ENCODE measurements around the gene DPH1.
"Not testable (repeated sequence)": the region's sequence is repeated elsewhere in the genome, so short reads cannot be mapped to it uniquely, and the experiment has no call there.

The DPH1 gene

DNA sequence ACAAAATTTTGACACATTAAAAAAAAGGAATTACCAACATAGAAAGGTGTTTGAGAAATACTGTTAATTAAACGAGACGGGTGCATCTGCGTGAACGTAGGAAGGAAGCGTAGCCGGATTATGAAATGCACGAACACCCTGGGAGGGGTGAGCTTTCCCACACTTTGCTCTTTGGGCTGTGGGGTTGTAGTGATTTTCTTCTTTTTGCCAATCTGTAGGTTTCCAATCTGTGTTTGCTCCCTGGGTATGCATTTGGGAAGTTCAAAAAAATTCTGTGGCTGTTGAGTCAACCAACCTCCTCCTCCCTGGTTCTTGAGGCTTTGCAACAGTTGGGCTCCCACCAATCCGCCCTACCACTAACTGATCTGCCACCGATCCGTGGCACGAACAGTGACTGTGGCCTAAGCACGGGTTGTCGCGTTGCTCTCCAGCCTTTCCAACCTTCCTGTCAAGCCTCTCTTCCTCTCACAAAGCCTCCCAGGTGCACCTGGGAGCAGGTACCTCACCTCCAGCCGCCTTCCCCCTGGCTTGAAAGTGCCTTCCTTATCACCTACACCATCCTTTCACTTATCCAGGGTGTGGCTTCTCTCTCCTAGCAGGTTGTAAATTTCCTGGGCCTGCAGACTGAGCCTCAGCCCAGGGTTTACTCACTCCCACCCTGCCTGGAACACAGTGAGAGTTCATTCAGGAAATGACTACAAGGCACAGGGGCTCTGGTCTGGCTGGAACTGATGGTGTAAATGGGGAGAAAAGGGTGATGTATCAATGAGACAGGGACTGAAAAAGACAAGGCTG is 21.4 kb upstream of the DPH1 start:
- no peak for DNase-seq (ENCODE audit: low read depth in 3 of 3)

DNA sequence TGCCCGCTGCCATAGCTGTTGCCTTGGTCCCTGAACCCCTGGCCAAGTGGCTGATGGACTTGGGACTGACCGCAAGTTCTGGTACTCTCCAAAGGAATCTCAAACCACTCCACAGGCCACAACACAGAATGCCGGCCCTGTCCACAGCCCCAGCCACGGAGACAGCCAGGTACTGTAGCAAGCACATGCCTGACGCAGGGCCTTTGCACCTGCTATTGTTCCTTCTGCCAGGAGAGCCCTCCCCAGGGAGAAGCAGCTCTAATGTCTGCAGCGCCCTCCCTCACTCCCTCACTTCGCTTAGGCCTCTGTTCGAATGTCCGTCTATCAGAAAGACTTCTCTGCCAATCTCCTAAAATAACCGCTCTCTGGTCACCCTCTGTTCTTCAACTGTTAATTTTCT is 20.2 kb upstream of the DPH1 start:
- DNase-seq (ENCODE audit: low read depth in 3 of 3), result no peak

DNA sequence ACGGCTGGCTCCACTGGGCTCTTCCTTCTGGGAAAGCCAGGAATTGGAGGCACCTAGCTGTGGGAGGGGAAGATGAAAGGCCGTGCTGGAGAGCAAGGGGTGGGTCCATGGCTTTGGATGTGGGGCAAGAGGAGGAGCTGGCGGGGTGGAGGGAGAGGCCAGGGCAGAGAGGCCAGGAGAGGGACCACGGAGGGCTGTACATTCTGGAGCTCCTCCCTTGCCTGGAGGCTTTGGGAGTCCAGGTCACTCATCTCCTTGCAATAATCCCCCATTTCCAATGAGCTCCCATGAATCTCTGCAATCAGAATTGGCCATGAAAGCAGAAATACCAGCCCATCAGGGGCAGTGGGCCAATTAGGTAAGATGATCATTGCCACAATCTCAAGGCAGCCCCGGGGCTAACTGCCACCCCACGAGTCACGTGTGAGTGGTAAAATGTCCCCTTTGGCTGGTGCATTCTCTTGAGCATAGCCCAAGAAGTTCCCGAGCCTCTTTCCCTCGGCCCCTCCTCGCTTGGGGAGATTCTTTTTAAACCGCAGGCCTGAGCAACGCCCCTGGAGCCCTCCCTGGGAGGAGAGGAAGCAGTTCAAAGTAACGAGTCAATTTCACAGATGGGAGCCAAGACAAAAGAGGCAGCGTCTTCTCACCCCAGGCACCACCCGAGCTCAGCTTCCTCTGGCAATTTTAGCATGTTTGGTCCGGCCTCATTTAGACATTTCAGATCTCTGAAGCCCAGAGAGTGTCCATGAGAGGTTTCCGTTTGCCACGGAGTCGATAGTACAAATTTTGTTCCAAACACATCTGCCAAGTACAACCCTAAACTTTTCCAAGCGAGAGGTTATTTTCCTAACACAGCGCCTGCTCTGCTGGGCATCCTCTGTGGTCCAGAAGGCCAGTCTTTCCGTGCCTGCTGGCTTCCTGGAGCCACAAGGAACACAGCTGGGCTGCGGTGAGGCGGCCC is 18.3 kb upstream of the DPH1 start:
- DNase-seq (ENCODE audit: low read depth in 3 of 3), result no peak

DNA sequence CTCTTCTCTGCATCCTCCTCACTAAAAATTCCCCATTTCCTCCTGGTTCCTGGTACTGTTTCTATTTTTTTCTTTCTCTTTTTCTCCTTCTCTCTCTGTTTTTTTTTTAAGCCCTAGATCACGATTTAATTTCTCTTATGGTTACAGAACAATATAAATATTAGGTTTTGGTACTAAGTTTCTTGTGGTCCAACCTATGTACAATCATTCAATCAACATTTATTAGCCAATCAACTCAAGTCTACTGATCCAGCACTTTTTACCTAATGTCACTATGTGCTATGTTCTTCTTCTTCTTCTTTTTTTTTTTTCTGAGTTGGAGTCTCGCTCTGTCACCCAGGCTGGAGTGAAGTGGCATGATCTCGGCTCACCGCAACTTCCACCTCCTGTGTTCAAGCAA is 17.5 kb upstream of the DPH1 start:
- DNase-seq (ENCODE audit: low read depth in 3 of 3), result no peak

DNA sequence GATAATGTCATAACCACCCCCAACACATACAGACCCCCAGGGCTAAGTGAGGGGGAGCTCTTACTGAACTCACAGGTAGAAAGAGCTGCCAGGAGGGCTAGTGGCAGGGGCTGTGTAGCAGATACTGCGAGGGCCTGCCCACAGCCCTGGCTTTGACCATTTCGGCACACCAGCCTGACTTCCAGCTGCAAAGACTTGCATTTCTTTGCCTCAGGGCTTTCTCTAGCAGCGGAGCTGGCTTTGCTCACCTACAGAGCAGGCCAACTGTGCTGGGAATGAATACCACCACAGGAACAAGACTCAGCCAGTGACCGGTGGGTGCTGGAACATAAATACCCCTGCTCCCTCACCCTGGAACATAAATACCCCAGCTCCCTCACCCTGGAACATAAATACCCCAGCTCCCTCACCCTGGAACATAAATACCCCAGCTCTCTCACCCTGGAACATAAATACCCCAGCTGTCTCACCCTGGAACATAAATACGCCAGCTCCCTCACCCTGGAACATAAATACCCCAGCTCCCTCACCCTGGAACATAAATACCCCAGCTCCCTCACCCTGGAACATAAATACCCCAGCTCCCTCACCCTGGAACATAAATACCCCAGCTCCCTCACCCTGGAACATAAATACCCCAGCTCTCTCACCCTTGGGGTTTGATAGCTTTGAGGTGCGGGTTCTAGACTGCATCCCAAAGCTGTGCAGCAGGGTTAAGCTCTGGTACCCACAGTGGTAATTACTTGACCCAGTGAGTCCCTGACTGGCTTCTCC is 16.5 kb upstream of the DPH1 start:
- DNase-seq (ENCODE audit: low read depth in 3 of 3), result not testable (repeated sequence)

DNA sequence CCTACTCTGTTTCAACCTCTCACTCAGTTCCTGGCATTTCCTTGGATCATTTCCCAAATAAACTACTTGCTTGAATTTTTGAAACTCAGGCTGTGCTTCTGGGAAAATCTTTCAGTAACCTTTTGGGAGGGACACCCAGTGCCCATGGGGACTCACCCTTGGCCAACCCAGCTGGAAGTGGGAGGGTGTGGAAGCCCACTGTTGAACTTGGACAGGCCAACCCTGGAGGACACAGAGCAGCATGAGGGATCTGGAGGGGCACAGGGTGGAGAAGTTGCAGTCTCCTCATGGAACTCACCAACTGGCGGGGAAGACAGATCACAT is 16.0 kb upstream of the DPH1 start:
- no peak for DNase-seq (ENCODE audit: low read depth in 3 of 3)

DNA sequence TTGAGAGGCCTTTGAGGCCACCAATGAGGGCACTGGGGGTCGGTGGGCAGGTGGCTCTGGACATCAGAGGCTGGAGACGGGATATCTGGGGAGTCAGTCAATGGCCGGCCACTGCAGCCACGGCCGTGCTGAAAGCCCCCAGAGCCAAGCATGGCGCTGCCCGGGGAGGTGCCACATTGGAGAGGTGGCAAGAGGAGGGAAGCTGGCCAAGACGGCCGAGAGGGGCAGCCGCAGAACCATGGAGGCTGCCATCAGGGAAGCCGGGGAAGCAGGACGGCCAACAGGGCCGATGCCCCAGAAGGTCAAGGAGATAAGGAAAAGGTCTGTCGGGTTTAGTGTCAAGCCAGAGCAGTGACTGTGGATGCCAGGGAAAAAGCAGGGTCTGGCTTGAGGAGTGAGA is 14.6 kb upstream of the DPH1 start:
- DNase-seq (ENCODE audit: low read depth in 3 of 3), result no peak

DNA sequence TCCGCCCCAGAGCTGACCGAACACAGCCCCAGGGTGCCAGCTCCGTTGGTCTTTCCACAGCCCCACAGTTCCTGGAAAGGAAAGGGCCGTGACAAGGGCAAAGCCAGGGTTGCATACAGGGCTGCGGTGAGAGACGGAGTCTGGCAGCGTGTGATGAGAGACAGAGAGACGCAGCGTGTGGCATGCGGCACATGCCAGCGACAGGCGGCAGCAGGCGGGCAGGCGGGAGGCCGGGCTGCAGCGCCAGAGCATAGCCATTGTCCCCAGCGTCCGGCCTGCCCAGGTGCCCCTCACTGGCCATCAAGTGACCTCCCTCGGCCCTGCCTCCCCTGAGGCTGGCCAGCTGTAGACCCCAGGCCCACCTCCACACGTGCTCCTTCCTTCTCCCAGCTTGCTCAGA is 13.5 kb upstream of the DPH1 start:
- DNase-seq (ENCODE audit: low read depth in 3 of 3), result no peak

DNA sequence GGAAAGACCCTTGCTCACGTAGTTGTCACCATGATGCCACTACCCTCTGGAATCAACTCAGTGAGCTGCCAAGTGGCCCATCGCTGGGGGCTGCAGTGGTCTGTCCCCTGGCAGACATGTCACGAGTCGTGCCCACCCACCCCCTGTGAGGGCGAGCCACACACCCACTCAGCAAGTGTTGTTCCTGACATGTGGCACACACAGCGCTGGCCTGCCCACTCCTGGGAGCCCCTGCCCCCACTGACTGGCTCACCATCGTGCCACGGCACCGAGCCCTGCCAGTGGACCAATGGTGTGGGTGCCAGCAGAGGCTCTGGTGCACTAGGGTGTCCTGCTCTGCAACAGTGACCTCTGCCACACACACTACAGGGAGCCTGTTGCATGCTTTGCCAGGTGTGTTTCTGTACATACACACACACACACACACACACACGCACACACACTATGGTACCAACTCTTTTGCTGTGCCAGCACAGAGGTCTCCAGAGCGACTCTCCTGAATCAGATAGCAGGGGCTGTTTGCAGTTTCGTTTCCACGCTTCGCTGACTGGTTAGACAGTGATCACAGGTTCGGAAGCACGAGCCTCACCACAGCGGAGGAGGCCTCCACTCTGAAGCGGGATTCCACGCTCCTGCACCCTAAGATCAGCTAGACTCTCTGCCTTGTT is 12.5 kb upstream of the DPH1 start:
- DNase-seq (ENCODE audit: low read depth in 3 of 3), result no peak

DNA sequence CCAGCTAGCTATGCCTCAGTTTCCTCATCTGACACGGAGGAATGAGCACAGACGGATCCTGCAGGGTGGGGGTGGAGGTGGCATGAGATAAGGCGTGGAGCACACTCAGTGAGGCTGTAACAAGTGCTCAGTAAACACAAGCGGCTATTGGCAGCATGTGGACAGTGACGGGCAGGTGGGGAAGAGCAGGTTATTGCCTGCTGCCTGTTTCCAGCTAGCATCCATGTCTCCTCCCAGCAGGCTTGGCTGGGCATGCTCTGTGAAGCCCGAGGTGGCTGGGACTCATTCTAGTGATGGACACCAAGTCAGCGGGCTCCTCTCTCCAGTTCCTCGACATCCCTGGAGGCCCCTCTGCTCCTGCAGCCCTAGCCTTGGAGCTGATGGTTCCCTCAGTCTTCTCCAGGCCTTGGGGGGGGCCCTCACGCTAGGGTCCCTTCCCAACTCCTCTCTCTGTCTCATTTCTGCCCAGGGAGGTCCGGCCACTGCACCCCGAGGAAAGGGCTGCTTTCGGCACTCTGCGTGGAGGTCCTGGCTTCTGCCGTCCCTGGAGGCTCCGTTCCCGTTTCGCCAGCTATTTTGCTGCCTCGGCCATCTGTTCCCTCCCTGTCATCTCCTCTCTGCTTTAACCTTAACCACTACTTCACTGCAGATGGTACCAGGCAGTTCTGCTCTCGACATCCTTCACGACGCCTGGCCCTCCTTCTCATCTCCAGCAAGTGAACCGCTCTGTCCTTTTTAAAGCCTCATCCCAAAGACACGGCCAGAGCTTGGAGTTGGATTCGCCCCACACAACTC is 11.0 kb upstream of the DPH1 start:
- DNase-seq (ENCODE audit: low read depth in 3 of 3), result no peak

DNA sequence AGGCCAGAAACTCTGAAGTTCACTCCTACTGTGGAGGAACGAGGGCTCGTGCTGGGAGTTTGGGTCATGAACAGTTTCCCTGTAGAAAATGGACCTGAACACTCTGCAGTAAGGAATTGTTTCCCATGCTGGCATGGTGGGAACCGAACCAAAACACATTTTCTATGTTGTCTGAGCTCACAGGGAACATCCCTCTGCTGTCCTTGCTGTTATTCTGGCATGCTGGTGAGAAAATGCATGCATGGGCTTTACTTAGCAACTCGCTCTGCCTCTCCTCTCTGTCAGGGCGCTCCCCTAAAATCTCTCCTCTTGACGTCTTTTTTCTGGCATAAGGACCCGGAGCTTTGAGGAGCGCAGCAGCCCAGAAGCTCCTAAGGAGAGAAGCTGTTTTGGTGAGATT is 10.2 kb upstream of the DPH1 start:
- no peak for DNase-seq (ENCODE audit: low read depth in 3 of 3)

DNA sequence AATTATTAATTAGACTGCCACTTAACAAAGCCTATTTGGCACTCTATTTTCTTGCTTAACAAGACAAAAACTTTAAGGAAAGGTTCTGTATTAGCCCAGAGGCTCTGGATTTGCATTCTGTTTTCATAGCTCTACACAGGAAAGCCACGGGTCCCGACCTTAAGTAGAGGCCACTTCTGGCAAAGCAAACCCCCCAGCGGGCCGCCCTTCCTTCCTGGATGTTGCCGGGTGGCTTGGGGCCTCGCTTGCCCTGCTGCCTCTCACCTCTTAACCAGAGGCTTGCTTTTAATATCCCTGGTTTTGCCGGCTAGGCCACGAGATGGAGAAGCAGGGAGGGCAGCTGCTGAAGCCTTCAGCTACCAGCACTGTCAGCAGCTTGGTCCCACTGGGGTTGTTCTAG is 9.2 kb upstream of the DPH1 start:
- no peak for DNase-seq (ENCODE audit: low read depth in 3 of 3)

DNA sequence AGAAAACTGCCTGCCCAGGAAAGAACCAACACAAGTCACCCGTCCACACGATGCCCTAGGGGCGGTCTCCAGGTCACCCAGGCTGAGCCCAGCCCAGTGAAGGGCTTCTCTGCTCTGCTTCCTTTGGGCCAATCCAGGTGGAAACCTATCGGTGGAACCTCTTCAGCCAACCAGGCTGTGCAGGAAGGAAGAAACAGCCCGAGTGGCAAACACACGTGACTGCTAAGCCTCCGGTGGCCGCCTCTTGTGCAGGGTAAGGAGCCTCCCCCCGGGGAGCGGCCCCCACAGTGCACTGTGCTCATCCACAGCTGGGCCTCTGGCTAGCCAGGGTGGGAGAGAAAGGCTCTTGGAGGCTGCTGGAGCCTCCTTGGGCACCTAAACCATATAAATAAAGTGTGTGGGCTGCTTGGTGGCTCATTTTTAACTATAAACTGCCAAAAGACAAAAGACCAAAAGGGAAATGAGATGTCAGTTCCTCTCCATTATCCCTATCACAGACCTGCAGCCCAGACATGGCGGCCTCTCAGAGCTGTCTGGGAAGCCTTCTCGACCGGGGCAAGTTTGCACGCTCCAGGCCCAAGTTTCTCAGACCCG is 7.2 kb upstream of the DPH1 start:
- no peak for DNase-seq (ENCODE audit: low read depth in 3 of 3)

DNA sequence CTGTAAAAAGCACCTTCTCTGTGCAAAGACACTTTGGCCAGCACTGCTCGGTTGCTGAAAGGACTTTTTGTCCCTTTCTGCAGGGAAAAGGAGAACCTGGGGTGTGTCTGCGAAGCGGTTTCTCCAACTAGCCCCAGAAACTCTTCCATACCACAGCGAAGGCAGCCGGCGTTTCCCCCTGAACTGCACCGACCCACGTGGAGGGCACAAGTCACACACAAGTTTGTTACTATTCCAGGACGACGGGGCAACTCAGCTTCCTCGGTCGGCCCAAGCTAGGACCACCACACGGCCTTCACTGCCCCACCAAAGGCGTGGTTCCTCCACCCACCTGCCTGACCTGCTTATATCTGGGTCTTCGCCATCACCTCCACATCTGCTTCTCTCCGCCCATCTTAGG is 6.7 kb upstream of the DPH1 start:
- no peak for DNase-seq (ENCODE audit: low read depth in 3 of 3)

DNA sequence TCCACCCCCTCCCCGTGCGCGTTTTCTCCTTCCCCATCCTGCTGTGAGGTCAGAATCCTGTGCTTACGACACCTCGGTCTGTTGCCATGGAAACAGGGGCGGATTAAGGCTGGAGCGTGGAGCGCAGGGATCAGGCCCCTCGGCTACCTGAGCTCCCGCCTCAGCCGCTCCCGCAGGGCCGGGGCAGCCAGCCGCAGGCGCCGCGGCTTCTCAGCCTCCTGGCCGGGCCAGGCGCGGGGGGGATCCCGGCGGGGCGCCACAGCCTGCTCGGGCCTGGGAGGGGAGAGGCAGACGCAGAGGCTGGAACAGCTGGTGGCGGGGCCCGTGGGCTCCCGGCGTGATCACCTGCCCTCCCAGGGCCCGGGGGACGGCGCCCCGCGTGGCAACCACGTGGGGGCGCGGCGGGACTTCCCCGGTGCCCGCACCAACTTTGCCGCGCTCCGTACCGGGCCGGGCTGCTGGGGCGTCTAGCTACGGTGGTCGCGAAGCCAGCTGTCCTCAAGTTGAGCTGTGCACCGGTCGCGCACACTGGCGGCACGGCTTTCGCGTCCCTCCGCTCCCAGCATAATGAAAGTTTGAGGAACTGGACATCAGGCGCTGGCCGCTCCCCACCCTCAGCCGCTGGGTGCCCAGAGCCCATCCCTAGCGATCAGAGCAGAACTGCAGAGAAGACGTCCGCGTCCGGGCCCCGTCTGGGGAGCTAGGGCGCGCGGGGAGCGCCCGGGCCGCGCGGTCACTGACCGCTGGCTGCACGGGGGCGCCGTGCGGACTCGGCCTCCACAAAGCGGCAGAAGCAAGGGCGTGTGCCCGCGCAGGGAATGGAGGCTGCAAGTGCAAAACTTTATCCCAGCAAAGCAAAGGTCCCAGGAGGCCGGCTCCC is 6.0 kb upstream of the DPH1 start:
- no peak for DNase-seq (ENCODE audit: low read depth in 3 of 3)

DNA sequence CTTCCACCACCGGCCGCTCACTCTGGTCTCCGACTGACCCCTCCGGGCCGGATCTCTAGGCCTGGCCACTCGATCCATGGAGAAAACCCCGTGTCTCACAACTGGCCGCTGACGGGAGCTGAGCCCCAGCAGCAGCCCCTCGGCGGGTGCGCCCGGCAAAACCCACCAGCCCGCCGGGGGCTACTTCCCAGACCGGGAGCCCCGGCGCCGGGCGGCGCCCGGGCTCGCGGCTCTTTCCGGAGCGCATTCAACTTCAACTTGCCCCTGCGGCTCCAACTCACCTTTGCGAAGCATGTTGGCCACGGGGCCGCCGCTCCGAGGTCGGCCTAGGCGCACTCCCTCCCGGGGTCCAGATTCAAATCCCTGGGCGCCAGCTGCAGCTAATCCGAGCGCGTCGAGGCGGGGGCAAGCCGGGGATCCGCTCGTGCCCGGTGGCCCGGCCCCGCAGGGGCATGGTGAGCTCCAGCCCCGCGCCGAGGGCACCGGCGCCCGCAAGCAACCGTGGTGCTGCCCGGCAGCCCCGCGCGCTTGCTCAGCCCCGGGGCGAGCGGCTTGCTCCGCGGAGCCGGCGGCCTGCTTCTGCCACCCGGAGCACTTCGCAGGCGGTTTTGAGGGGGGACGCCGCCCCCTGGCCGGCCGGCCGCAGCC is 5.3 kb upstream of the DPH1 start:
- no peak for DNase-seq (ENCODE audit: low read depth in 3 of 3)

DNA sequence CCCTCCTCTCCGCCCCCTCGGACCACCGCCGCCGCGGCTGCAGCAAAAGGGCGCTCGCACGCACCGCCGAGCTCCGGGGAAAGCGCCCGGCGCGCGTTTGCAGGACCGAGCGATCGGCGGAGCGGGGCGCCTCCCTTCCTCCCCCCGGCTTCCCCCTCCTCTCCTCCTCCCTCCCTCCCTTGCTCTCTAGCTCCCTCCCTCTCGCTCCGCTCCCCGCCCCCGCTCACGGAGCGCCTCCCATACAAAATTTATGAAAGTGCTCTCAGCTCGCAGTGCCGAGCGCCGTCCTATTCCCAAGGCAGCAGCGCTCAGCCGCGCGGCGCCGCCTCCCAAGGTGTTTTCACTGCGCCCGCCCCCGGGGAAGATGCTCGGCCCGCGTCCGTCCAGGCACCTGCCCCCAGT is 4.7 kb upstream of the DPH1 start, which contains the start of gene RTN4RL1:
RTN4RL1 (minus strand) TSS at position 115 of the 402 bp plus-strand sequence. CDS start 469 bp downstream, outside the sequence.
- peak in 2 of 3 experiments; percentile 62 to 73 for DNase-seq (ENCODE audit: low read depth in 3 of 3)

DNA sequence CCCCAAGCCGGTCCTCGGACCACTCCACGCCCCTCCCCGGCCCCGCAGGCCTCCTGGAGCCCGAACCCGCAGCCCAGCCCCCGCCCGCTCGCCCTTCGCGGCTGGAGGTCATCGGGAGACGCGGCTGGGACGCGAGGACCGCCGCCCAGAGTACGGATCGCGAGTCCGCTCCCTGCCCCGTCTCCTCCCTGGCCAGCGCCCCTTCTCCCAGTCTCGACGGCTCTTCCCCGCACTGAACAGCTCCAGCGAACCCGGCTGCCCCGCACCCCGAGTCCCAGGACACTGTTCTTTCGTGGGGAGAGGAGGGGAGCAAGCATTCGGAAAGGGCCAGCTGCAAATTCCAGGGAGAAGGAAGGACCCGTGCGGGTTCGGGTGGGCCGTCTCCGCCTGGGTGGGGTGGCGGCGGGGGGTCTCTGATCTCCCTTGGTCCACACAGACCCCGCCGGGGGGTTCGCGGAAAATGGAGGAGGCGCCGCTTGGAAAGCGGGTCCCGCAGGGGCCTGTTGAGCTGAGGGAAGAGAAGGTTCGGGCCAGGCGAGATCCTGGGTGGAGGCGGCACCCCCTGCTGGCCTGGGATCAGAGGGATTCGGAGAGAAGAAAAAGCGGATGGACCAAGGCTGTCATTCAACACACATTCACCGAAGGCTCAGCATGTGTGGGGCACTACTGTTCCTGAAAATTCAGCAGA is 4.2 kb upstream of the DPH1 start:
- no peak for DNase-seq (ENCODE audit: low read depth in 3 of 3)
